Endothelial cell of umbilical vein (primary cell): ENCODE measurements around the gene MLF2. TPM values are rescaled to one million over a fixed set of nuclear protein-coding genes. Genes with fewer than 3 reads are reported as not detected.

Experiments used
- BruUV-seq: library from RNA; stranded (reverse); fragments of 400-500 nt; replicated peaks from 2 replicates; lab custom pipeline; 2021; lab: Mats Ljungman, UMichigan
- CTCF ChIA-PET: fragments of 300-600, 350-600 bp; sonication (Branson Sonifier 250); formaldehyde crosslinking; loops from one replicate; lab custom pipeline; 2021; ENCODE audit warnings: antibody characterized with exemption, inconsistent platforms; lab: Charles Lee
- POLR2A ChIA-PET: fragments of 300-600, 350-600 bp; sonication (Branson Sonifier 250); formaldehyde crosslinking; loops from one replicate; lab custom pipeline; 2021; ENCODE audit warnings: antibody characterized with exemption, inconsistent platforms; lab: Charles Lee
- DNase-seq: peaks from one replicate; pipeline ENCODE4 v3.0.0-alpha.2; 2011; ENCODE audit warnings: low read depth, low spot score
- FAIRE-seq: peaks from 2 replicates; lab custom pipeline; 2011; peaks lifted over from hg19 to GRCh38; lab: Jason Lieb, UNC
- H2AFZ ChIP-seq: 2 replicates; pipeline ENCODE4 v1.6.0; 2012; ENCODE audit warnings: low read depth, low read length, control low read depth, inconsistent platforms
- H3K27ac ChIP-seq: 2 replicates; pipeline ENCODE4 v1.5.1; 2011; ENCODE audit warnings: low read depth, mild to moderate bottlenecking, control low read depth, low read length, moderate library complexity; ENCODE audit not compliant: insufficient read depth
- H3K27me3 ChIP-seq, 2 experiments: 2 replicates each; pipeline versions ENCODE4 v1.6.0 to v1.6.1; 2011; ENCODE audit warnings: low read length in 2 of 2, mixed read lengths in 1 of 2; ENCODE audit not compliant: control insufficient read depth in 2 of 2, insufficient read depth in 2 of 2
- H3K36me3 ChIP-seq, 2 experiments: 2 replicates in 1 of 2; 3 replicates in 1 of 2; pipeline ENCODE4 v1.5.1; 2011; ENCODE audit warnings: low read length in 2 of 2, mild to moderate bottlenecking in 1 of 2, moderate library complexity in 1 of 2; ENCODE audit not compliant: control insufficient read depth in 2 of 2, insufficient read depth in 2 of 2; ENCODE audit errors: extremely low read depth in 1 of 2
- H3K4me1 ChIP-seq: 3 replicates; pipeline ENCODE4 v1.5.1; 2011; ENCODE audit warnings: mild to moderate bottlenecking, low read length; ENCODE audit not compliant: control insufficient read depth, insufficient read depth; ENCODE audit errors: extremely low read depth
- H3K4me2 ChIP-seq: 2 replicates; pipeline ENCODE4 v1.6.1; 2011; ENCODE audit warnings: low read length, control low read depth, mixed read lengths; ENCODE audit not compliant: insufficient read depth
- H3K4me3 ChIP-seq, 3 experiments: fragments of 200-600 bp in 1 of 3; sonication (generic), shearing (Covaris generic) in 1 of 3; replicated peaks in 1 of 3; 2 replicates each; pipeline ENCODE4 v1.5.1; 2011 to 2016; ENCODE audit warnings: control low read depth in 3 of 3, low read length in 3 of 3, mild to moderate bottlenecking in 2 of 3, inconsistent platforms in 1 of 3, low read depth in 1 of 3, moderate library complexity in 1 of 3; ENCODE audit not compliant: insufficient read depth in 1 of 3
- H3K79me2 ChIP-seq: 2 replicates; pipeline ENCODE4 v1.6.0; 2012; ENCODE audit warnings: low read length, inconsistent platforms; ENCODE audit not compliant: control insufficient read depth, insufficient read depth
- H3K9ac ChIP-seq: replicated peaks from 2 replicates; pipeline ENCODE3; 2011; ENCODE audit warnings: low read length, control low read depth; ENCODE audit not compliant: insufficient read depth; ENCODE audit errors: extremely low read depth
- H3K9me1 ChIP-seq: replicated peaks from 3 replicates; pipeline ENCODE4 v1.6.0; 2011; ENCODE audit warnings: mild to moderate bottlenecking, low read length; ENCODE audit not compliant: control insufficient read depth, insufficient read depth; ENCODE audit errors: extremely low read depth
- H3K9me3 ChIP-seq: replicated peaks from 2 replicates; pipeline ENCODE4 v1.5.1; 2012; ENCODE audit warnings: low read length, inconsistent platforms; ENCODE audit not compliant: control insufficient read depth, insufficient read depth
- H4K20me1 ChIP-seq: replicated peaks from 2 replicates; pipeline ENCODE3; 2011; ENCODE audit warnings: mild to moderate bottlenecking, low read length; ENCODE audit not compliant: control insufficient read depth, insufficient read depth; ENCODE audit errors: extremely low read depth
- GATA2 ChIP-seq: IDR thresholded peaks from 2 replicates; pipeline ENCODE4 v1.7.0; 2011; ENCODE audit warnings: low read depth, mild to moderate bottlenecking, moderate library complexity, mixed read lengths, low read length; ENCODE audit not compliant: insufficient read length, insufficient read depth
- POLR2AphosphoS5 ChIP-seq: IDR thresholded peaks from 2 replicates; pipeline ENCODE4 v1.6.1; 2012; ENCODE audit warnings: low read depth, mild to moderate bottlenecking, control low read depth, low read length, moderate library complexity; ENCODE audit not compliant: insufficient read depth
- dilution Hi-C: fragments of 300-500 bp; cut with MboI; formaldehyde crosslinking; loops from one replicate; pipeline ENCODE4 v1.15.0; 2019; ENCODE audit warnings: low sequenced_read_pairs; ENCODE audit not compliant: extremely low pct_ligation_motif_present
- intact Hi-C: fragments of 100-400 bp; cut with micrococcal nuclease; formaldehyde crosslinking; loops from one replicate; pipeline ENCODE4 v1.10.0; 2022
- polyA plus RNA-seq, 4 experiments: library from polyadenylated mRNA; depleted of rRNA in 3 of 4; stranded (reverse) in 3 of 4; unstranded in 1 of 4; fragments of >200 nt; gene quantifications; 2 replicates each; pipeline versions ENCODE4 v1.2.1 to v1.2.3, GENCODE V29; 2011 to 2012; ENCODE audit warnings: missing spikeins in 1 of 4
- total RNA-seq: library from RNA; stranded (reverse); gene quantifications from 2 replicates; pipeline ENCODE4 v1.2.3, GENCODE V29; 2021
- TF ChIP-seq, protein P1 (sequence below): IDR thresholded peaks from 2 replicates; pipeline ENCODE4 v1.6.1; 2011; ENCODE audit not compliant: insufficient read depth, insufficient read length
- TF ChIP-seq, protein P2 (sequence below), 2 donors: IDR thresholded peaks; 1 replicate in 1 of 2; 2 replicates in 1 of 2; pipeline ENCODE4 v1.5.1; 2011; ENCODE audit warnings: low read length in 2 of 2, mild to moderate bottlenecking in 2 of 2, moderate library complexity in 2 of 2, control low read depth in 1 of 2, inconsistent platforms in 1 of 2, low read depth in 1 of 2; ENCODE audit not compliant: insufficient read depth in 1 of 2; ENCODE audit errors: extremely low read depth in 1 of 2

MLF2 gene
- total and polyA plus RNA-seq, 2 donors (not counting 3 experiments of a cell fraction or from before 2014, with no cell fraction given), result 147 to 306 TPM

DNA sequence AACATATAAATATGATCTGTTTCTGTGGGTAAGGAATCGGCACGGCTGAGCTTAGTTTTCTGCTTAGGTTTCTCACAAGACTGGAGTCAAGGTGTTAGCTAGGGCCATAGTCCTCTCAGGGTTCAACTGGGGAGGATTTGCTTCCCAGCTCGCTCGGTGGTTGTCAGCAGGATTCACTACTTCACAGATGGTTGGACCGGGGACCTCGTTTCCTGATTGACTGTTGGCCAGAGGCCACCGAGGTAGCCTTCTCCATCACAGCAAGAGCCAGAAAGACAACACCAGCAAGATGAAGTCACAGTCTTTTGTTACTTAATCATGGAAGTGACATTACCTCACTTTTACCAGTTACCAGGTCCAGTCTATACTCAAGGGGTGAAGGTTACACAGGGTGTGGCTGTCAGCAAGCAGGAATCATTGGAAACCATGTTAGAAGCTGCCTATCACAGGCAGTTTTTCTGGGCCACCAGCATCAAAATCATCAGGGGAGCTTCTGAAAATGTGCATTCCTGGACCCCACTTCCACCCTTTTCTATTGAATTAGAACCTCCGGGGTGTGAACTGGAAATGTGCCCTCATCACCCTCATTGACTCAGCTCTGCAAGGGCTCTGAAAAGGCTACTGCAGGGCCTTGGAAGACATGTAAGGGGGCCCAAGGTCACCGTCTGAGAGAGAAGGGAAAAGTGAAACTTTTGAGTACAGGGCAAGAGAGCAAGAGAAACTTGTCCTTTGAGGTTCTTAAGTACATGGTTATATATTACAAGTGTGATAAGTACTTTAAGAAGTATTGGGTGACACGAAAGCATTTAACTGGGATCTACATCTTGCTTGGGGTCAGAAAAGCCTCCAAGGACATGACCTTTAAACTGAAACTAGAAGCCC lies 18.2 kb downstream of the MLF2 start:
- FAIRE-seq, result no peak
- Histone ChIP-seq H4K20me1 (no peaks in the 10 kb centered on the region), H3K4me3 (no peak overlapping the region), H3K27ac (no peak overlapping the region), H3K9me3 (no peaks in the 10 kb centered on the region), H3K9me1 (no peaks in the 10 kb centered on the region), H3K79me2 (no peaks in the 10 kb centered on the region), H3K9ac (no peak overlapping the region), H3K4me1 (no peaks in the 10 kb centered on the region), H2AFZ (no peak overlapping the region), H3K27me3 (no peaks in the 10 kb centered on the region), H3K4me2 (no peak overlapping the region), H3K36me3 (peaks cover 5 to 15% of the 10 kb centered on the region in 2 experiments)
- DNase-seq, result no peak
- ChIA-PET POLR2A (no interaction called here), CTCF (interaction anchor here (0.6 to 2.2 kb wide), 8 partner anchors 10 to 91 kb away, joined by 3 to 10 read pairs (median 5); partner anchors contain the start of genes COPS7A, MLF2 and PTMS)
- no TSS peak for BruUV-seq
- intact Hi-C loops, result loop anchor here (1.0 kb wide), 3 partner anchors 19 to 91 kb away; partner anchors contain the start of gene MLF2
- TF ChIP-seq GATA2 (no peak), POLR2AphosphoS5 (no peak)
- TF ChIP-seq, protein P1, sequence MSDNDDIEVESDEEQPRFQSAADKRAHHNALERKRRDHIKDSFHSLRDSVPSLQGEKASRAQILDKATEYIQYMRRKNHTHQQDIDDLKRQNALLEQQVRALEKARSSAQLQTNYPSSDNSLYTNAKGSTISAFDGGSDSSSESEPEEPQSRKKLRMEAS, result no peak
- TF ChIP-seq, protein P2, sequence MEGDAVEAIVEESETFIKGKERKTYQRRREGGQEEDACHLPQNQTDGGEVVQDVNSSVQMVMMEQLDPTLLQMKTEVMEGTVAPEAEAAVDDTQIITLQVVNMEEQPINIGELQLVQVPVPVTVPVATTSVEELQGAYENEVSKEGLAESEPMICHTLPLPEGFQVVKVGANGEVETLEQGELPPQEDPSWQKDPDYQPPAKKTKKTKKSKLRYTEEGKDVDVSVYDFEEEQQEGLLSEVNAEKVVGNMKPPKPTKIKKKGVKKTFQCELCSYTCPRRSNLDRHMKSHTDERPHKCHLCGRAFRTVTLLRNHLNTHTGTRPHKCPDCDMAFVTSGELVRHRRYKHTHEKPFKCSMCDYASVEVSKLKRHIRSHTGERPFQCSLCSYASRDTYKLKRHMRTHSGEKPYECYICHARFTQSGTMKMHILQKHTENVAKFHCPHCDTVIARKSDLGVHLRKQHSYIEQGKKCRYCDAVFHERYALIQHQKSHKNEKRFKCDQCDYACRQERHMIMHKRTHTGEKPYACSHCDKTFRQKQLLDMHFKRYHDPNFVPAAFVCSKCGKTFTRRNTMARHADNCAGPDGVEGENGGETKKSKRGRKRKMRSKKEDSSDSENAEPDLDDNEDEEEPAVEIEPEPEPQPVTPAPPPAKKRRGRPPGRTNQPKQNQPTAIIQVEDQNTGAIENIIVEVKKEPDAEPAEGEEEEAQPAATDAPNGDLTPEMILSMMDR (IDR thresholded peaks at IDR 0.05; ENCODE audit: extremely low read depth in 1 of 2, insufficient read depth in 1 of 2, low read depth in 1 of 2, low read length in 2 of 2), result no peak
- dilution Hi-C loops, result no loop called here
